Activated CD4-positive, alpha-beta T cell treated with anti-CD3 and anti-CD28 coated beads, Interleukin-2, amount 10 ng/mL, durations not matched to agents 24 days and 14 days (primary cell): ENCODE data around the gene SIN3A. TPM values are rescaled to one million over a fixed set of nuclear protein-coding genes. Genes with fewer than 3 reads are reported as not detected.

ENCODE experiments used
- DNase-seq: peaks from one replicate; pipeline ENCODE4 v3.0.0; 2022
- H3K27ac Mint-ChIP-seq: one replicate; pipeline ENCODE4 v1.8.0; 2022; ENCODE audit warnings: mild to moderate bottlenecking, mixed read lengths
- H3K27me3 Mint-ChIP-seq: one replicate; pipeline ENCODE4 v1.8.0; 2022; ENCODE audit warnings: mixed read lengths
- H3K36me3 Mint-ChIP-seq: one replicate; pipeline ENCODE4 v1.8.0; 2022; ENCODE audit warnings: low read depth, mild to moderate bottlenecking, mixed read lengths
- H3K4me1 Mint-ChIP-seq: one replicate; pipeline ENCODE4 v1.8.0; 2021; ENCODE audit warnings: mixed read lengths
- H3K4me3 Mint-ChIP-seq: one replicate; pipeline ENCODE4 v1.8.0; 2022; ENCODE audit warnings: mild to moderate bottlenecking, moderate library complexity, mixed read lengths
- H3K9me3 Mint-ChIP-seq: one replicate; pipeline ENCODE4 v1.8.0; 2021; ENCODE audit warnings: mixed read lengths
- intact Hi-C: fragments of 100-400 bp; cut with micrococcal nuclease; formaldehyde crosslinking; loops from one replicate; pipeline ENCODE4 v1.15.1; 2023
- total RNA-seq: library from RNA; stranded (reverse); gene quantifications from 2 replicates; pipeline ENCODE4 v1.2.3, GENCODE V29; 2022

The SIN3A gene
- total RNA-seq, 1 donor from 2014 or later: 92.2 TPM

- DNase-seq: no peak
- H3K36me3 Mint-ChIP-seq: peaks cover 30% of the 10 kb centered on the region
- H3K9me3 Mint-ChIP-seq: no peaks in the 10 kb centered on the region
- intact Hi-C loops: no loop called here
- H3K4me3 Mint-ChIP-seq: no peak overlapping the region
- H3K4me1 Mint-ChIP-seq: peaks cover 8% of the 10 kb centered on the region
- H3K27me3 Mint-ChIP-seq: no peaks in the 10 kb centered on the region
- H3K27ac Mint-ChIP-seq: no peak overlapping the region
Observed at GRCh38 chr15:75362642-75363249, 88.7 kb downstream of the SIN3A start.

GRCh38 chr15:75361989-75362641 lies 89.4 kb downstream of the SIN3A start:
- H3K4me1 Mint-ChIP-seq: peaks cover 4% of the 10 kb centered on the region
- no peak for DNase-seq
- peaks cover 30% of the 10 kb centered on the region for H3K36me3 Mint-ChIP-seq
- no peaks in the 10 kb centered on the region for H3K9me3 Mint-ChIP-seq
- H3K4me3 Mint-ChIP-seq: no peak overlapping the region
- no peaks in the 10 kb centered on the region for H3K27me3 Mint-ChIP-seq
- H3K27ac Mint-ChIP-seq: no peak overlapping the region
- intact Hi-C loops: no loop called here

- no peak for DNase-seq
- Mint-ChIP-seq H3K4me1 (peaks cover 1% of the 10 kb centered on the region), H3K27me3 (no peaks in the 10 kb centered on the region), H3K4me3 (no peak overlapping the region), H3K9me3 (no peaks in the 10 kb centered on the region), H3K27ac (no peak overlapping the region), H3K36me3 (peaks cover 30% of the 10 kb centered on the region)
- intact Hi-C loops: no loop called here
Observed at GRCh38 chr15:75361361-75361988, 90.0 kb downstream of the SIN3A start.

- no peak for DNase-seq
- H3K9me3 Mint-ChIP-seq: no peaks in the 10 kb centered on the region
- H3K36me3 Mint-ChIP-seq: peaks cover 32% of the 10 kb centered on the region
- H3K4me1 Mint-ChIP-seq: peaks cover 1% of the 10 kb centered on the region
- no peak overlapping the region for H3K4me3 Mint-ChIP-seq
- H3K27me3 Mint-ChIP-seq: no peaks in the 10 kb centered on the region
- H3K27ac Mint-ChIP-seq: no peak overlapping the region
- intact Hi-C loops: no loop called here
Observed at GRCh38 chr15:75360856-75361255, 90.6 kb downstream of the SIN3A start.

- peaks cover 1% of the 10 kb centered on the region for H3K4me1 Mint-ChIP-seq
- DNase-seq: no peak
- no peak overlapping the region for H3K27ac Mint-ChIP-seq
- H3K4me3 Mint-ChIP-seq: no peak overlapping the region
- intact Hi-C loops: no loop called here
- peaks cover 30% of the 10 kb centered on the region for H3K36me3 Mint-ChIP-seq
- no peaks in the 10 kb centered on the region for H3K27me3 Mint-ChIP-seq
- no peaks in the 10 kb centered on the region for H3K9me3 Mint-ChIP-seq
Observed at GRCh38 chr15:75360391-75360790, 91.1 kb downstream of the SIN3A start.

- Mint-ChIP-seq H3K4me3 (no peak overlapping the region), H3K27ac (no peak overlapping the region), H3K4me1 (no peaks in the 10 kb centered on the region), H3K36me3 (peaks cover 26% of the 10 kb centered on the region), H3K9me3 (no peaks in the 10 kb centered on the region), H3K27me3 (no peaks in the 10 kb centered on the region)
- intact Hi-C loops: no loop called here
- DNase-seq: no peak
Observed at GRCh38 chr15:75359537-75360250, 91.8 kb downstream of the SIN3A start.

- H3K36me3 Mint-ChIP-seq: peaks cover 20% of the 10 kb centered on the region
- intact Hi-C loops: no loop called here
- no peaks in the 10 kb centered on the region for H3K4me1 Mint-ChIP-seq
- no peak overlapping the region for H3K4me3 Mint-ChIP-seq
- no peak overlapping the region for H3K27ac Mint-ChIP-seq
- H3K9me3 Mint-ChIP-seq: no peaks in the 10 kb centered on the region
- H3K27me3 Mint-ChIP-seq: no peaks in the 10 kb centered on the region
- no peak for DNase-seq
Observed at GRCh38 chr15:75358771-75359536, 92.5 kb downstream of the SIN3A start.

GRCh38 chr15:75357976-75358673 lies 93.4 kb downstream of the SIN3A start:
- peaks cover 20% of the 10 kb centered on the region for H3K36me3 Mint-ChIP-seq
- intact Hi-C loops: no loop called here
- no peak for DNase-seq
- no peak overlapping the region for H3K4me3 Mint-ChIP-seq
- no peaks in the 10 kb centered on the region for H3K9me3 Mint-ChIP-seq
- H3K27ac Mint-ChIP-seq: no peak overlapping the region
- no peaks in the 10 kb centered on the region for H3K27me3 Mint-ChIP-seq
- H3K4me1 Mint-ChIP-seq: no peaks in the 10 kb centered on the region

GRCh38 chr15:75356517-75356916 lies 95.0 kb downstream of the SIN3A start:
- Mint-ChIP-seq H3K4me3 (no peak overlapping the region), H3K27me3 (no peaks in the 10 kb centered on the region), H3K36me3 (peaks cover 23% of the 10 kb centered on the region), H3K4me1 (no peaks in the 10 kb centered on the region), H3K9me3 (no peaks in the 10 kb centered on the region), H3K27ac (no peak overlapping the region)
- intact Hi-C loops: no loop called here
- DNase-seq: no peak

GRCh38 chr15:75356006-75356405 lies 95.5 kb downstream of the SIN3A start:
- Mint-ChIP-seq H3K9me3 (no peaks in the 10 kb centered on the region), H3K4me1 (no peaks in the 10 kb centered on the region), H3K27ac (no peak overlapping the region), H3K4me3 (no peak overlapping the region), H3K36me3 (peaks cover 22% of the 10 kb centered on the region), H3K27me3 (no peaks in the 10 kb centered on the region)
- intact Hi-C loops: no loop called here
- no peak for DNase-seq

- Mint-ChIP-seq H3K4me1 (peaks cover 6% of the 10 kb centered on the region), H3K9me3 (peaks cover under 1% of the 10 kb centered on the region), H3K27ac (no peak overlapping the region), H3K36me3 (peaks cover 28% of the 10 kb centered on the region), H3K4me3 (no peak overlapping the region), H3K27me3 (no peaks in the 10 kb centered on the region)
- no peak for DNase-seq
- intact Hi-C loops: no loop called here
Observed at GRCh38 chr15:75355369-75355768, 96.1 kb downstream of the SIN3A start.

- Mint-ChIP-seq H3K36me3 (peaks cover 34% of the 10 kb centered on the region), H3K9me3 (peaks cover 8% of the 10 kb centered on the region), H3K4me3 (no peak overlapping the region), H3K4me1 (peaks cover 15% of the 10 kb centered on the region), H3K27ac (no peak overlapping the region), H3K27me3 (no peaks in the 10 kb centered on the region)
- no peak for DNase-seq
- intact Hi-C loops: no loop called here
Observed at GRCh38 chr15:75354454-75354853, 97.0 kb downstream of the SIN3A start.

- intact Hi-C loops: no loop called here
- no peak for DNase-seq
- H3K9me3 Mint-ChIP-seq: peaks cover 8% of the 10 kb centered on the region
- no peak overlapping the region for H3K27ac Mint-ChIP-seq
- H3K27me3 Mint-ChIP-seq: no peaks in the 10 kb centered on the region
- H3K4me1 Mint-ChIP-seq: peaks cover 15% of the 10 kb centered on the region
- H3K36me3 Mint-ChIP-seq: peaks cover 33% of the 10 kb centered on the region
- H3K4me3 Mint-ChIP-seq: no peak overlapping the region
Observed at GRCh38 chr15:75353604-75354003, 97.9 kb downstream of the SIN3A start.
